GM23338 (cell line): Measurements from ENCODE around the gene PTX3. TPM values are rescaled to one million over a fixed set of nuclear protein-coding genes. Genes with fewer than 3 reads are reported as not detected.

Source experiments
- ATAC-seq: fragments of 200-7000 bp; cut with Tn5 transposase; 3 replicates; pipeline ENCODE4 v1.9.1; 2020
- DNase-seq: peaks from one replicate; pipeline ENCODE4 v3.0.0-alpha.2; 2015; ENCODE audit warnings: low spot score
- H2AFZ ChIP-seq: fragments of 200-600 bp; sonication (generic); 2 replicates; pipeline ENCODE4 v1.8.0; 2016; ENCODE audit warnings: antibody characterized with exemption, mild to moderate bottlenecking, moderate library complexity
- H3F3A ChIP-seq: fragments of 200-600 bp; sonication (generic); replicated peaks from 2 replicates; pipeline ENCODE4 v1.8.0; 2017; ENCODE audit warnings: antibody characterized with exemption, mixed run types, low read depth
- H3K27ac ChIP-seq: fragments of 200-600 bp; sonication (generic); 2 replicates; pipeline ENCODE4 v1.6.1; 2016; ENCODE audit warnings: low read depth
- H3K27me3 ChIP-seq: fragments of 200-600 bp; sonication (generic); 2 replicates; pipeline ENCODE4 v1.8.0; 2016; ENCODE audit warnings: mild to moderate bottlenecking, mixed run types, moderate library complexity; ENCODE audit not compliant: insufficient read depth
- H3K36me3 ChIP-seq: fragments of 200-600 bp; sonication (generic); 2 replicates; pipeline ENCODE4 v1.8.0; 2016; ENCODE audit warnings: mild to moderate bottlenecking; ENCODE audit not compliant: insufficient read depth
- H3K4me1 ChIP-seq: fragments of 200-600 bp; sonication (generic); 2 replicates; pipeline ENCODE4 v1.8.0; 2016; ENCODE audit warnings: mild to moderate bottlenecking, moderate library complexity; ENCODE audit not compliant: insufficient read depth
- H3K4me2 ChIP-seq: fragments of 200-600 bp; sonication (generic); 2 replicates; pipeline ENCODE4 v1.7.1; 2017; ENCODE audit warnings: mixed run types
- H3K4me3 ChIP-seq: fragments of 200-600 bp; sonication (generic); 2 replicates; pipeline ENCODE4 v1.6.1; 2016; ENCODE audit warnings: mixed run types
- H3K79me2 ChIP-seq: fragments of 200-600 bp; sonication (generic); replicated peaks from 2 replicates; pipeline ENCODE4 v1.8.0; 2017; ENCODE audit warnings: mild to moderate bottlenecking; ENCODE audit not compliant: insufficient read depth
- H3K9me2 ChIP-seq: fragments of 200-600 bp; sonication (generic); 2 replicates; pipeline ENCODE4 v1.8.0; 2017; ENCODE audit not compliant: insufficient read depth
- H4K20me1 ChIP-seq: fragments of 200-600 bp; sonication (generic); replicated peaks from 2 replicates; pipeline ENCODE4 v1.8.0; 2017; ENCODE audit warnings: mild to moderate bottlenecking; ENCODE audit not compliant: insufficient read depth
- H3K27ac Mint-ChIP-seq: 2 replicates; pipeline ENCODE4 v1.8.0; 2020; ENCODE audit warnings: inconsistent platforms, mild to moderate bottlenecking, moderate library complexity, mixed read lengths
- H3K27me3 Mint-ChIP-seq: 3 replicates; pipeline ENCODE4 v1.8.0; 2022; ENCODE audit warnings: low read depth, mild to moderate bottlenecking, moderate library complexity, mixed read lengths, inconsistent platforms; ENCODE audit not compliant: insufficient read depth, poor library complexity
- H3K36me3 Mint-ChIP-seq: 3 replicates; pipeline ENCODE4 v1.8.0; 2021; ENCODE audit warnings: low read depth, mild to moderate bottlenecking, inconsistent platforms, moderate library complexity, mixed read lengths
- H3K4me1 Mint-ChIP-seq: 3 replicates; pipeline ENCODE4 v1.8.0; 2020; ENCODE audit warnings: mild to moderate bottlenecking, inconsistent platforms, mixed read lengths
- H3K4me3 Mint-ChIP-seq: 3 replicates; pipeline ENCODE4 v1.8.0; 2021; ENCODE audit warnings: moderate library complexity, mild to moderate bottlenecking, inconsistent platforms, mixed read lengths
- H3K9me3 Mint-ChIP-seq: 3 replicates; pipeline ENCODE4 v1.8.0; 2020; ENCODE audit warnings: moderate library complexity, mild to moderate bottlenecking, inconsistent platforms, mixed read lengths
- CREB1 ChIP-seq: fragments of 250-450 bp; sonication (Bioruptor Pico); IDR thresholded peaks from 2 replicates; pipeline ENCODE4 v1.5.0; 2020; ENCODE audit warnings: low read depth, mild to moderate bottlenecking, moderate library complexity
- ETS1 ChIP-seq: IDR thresholded peaks from 2 replicates; pipeline ENCODE4 v1.6.1; 2016; ENCODE audit warnings: antibody characterized with exemption
- EZH2 ChIP-seq: fragments of 200-600 bp; sonication (generic); IDR thresholded peaks from one replicate; pipeline ENCODE4 v1.8.0; 2017; ENCODE audit warnings: antibody characterized with exemption, mild to moderate bottlenecking, low read depth; ENCODE audit not compliant: unreplicated experiment
- EZH2phosphoT487 ChIP-seq: fragments of 200-600 bp; sonication (generic); IDR thresholded peaks from one replicate; pipeline ENCODE4 v1.8.1; 2018; ENCODE audit warnings: antibody characterized with exemption; ENCODE audit not compliant: unreplicated experiment
- NANOG ChIP-seq: IDR thresholded peaks from 2 replicates; pipeline ENCODE4 v1.6.1; 2016; ENCODE audit warnings: antibody characterized with exemption, borderline replicate concordance
- POLR2AphosphoS5 ChIP-seq: IDR thresholded peaks from 2 replicates; pipeline ENCODE4 v1.6.1; 2016; ENCODE audit warnings: antibody characterized with exemption, low read depth
- REST ChIP-seq: IDR thresholded peaks from one replicate; pipeline ENCODE4 v1.6.1; 2018; ENCODE audit warnings: antibody characterized with exemption; ENCODE audit not compliant: unreplicated experiment
- ZNF114 ChIP-seq: fragments of 250-450 bp; sonication (Bioruptor Pico); IDR thresholded peaks from 2 replicates; pipeline ENCODE4 v1.5.0; 2020; ENCODE audit warnings: mild to moderate bottlenecking, moderate library complexity
- ZNF462 ChIP-seq: fragments of 250-450 bp; sonication (Bioruptor Pico); IDR thresholded peaks from 2 replicates; pipeline ENCODE4 v1.5.0; 2020; ENCODE audit warnings: mild to moderate bottlenecking, moderate library complexity
- polyA plus RNA-seq: library from polyadenylated mRNA; unstranded; fragments of >200 nt; fragmentation: Nextera tagmentation; extraction: Ambion mirVana; gene quantifications from 2 replicates; pipeline ENCODE4 v1.2.1, GENCODE V29; 2016
- total RNA-seq: library from RNA; depleted of rRNA; stranded (reverse); fragments of >200 nt; shearing (Covaris generic); gene quantifications from 2 replicates; pipeline ENCODE4 v1.2.3, GENCODE V29; 2014

The PTX3 gene
- total and polyA plus RNA-seq, 2 experiments from 2014 or later = 1.2 to 2.4 TPM

DNA sequence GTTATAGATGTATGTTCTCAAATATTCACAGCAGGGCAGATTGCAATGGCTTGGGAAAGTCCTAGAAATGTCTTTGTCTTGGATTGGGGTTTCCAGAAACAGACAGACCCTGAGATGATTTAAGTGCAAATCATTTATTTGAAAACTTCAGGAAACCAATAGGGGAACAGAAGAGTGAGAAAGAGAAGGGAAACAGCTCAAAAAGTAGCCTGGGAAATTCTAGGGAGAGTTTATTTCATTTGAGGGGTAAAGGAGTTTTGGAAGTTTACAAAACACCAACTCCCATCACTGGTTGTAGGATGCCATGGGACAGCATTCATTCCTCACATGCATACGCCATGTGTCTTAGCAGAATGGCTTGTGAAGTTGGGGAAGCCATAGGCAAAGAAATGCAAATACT, 32.3 kb upstream of the PTX3 start (continued):
- no peak for TF ChIP-seq ZNF462 (CRISPR knock-in tag)
- no peak for TF ChIP-seq ETS1

DNA sequence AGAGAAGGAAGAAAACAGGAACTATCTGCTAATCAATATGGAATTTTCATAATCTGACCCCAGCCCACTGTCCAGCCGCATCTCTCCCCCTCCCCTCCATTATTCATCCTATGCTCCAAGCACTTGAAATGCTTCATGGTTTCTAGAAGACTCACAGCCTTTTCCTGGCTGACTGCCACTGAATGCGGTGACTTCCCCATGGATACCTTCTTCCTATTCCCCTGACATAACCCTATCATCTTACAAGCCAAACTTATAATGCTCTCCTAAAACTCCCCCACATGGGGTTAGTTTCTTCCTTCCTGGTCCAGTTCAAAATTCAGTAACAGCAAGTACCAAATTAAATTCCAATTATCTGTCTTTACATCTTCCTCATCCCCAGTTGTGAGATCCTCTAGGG, 31.2 kb upstream of the PTX3 start:
- H3K27me3 Mint-ChIP-seq = no peaks in the 10 kb centered on the region
- DNase-seq (no peak), ATAC-seq (no peak)
- peaks cover 6% of the 10 kb centered on the region for H3K4me1 ChIP-seq
- no peaks in the 10 kb centered on the region for H3K36me3 ChIP-seq
- TF ChIP-seq ZNF114 (CRISPR knock-in tag) = no peak
- TF ChIP-seq EZH2 = no peak
- no peak for TF ChIP-seq REST
- no peak for TF ChIP-seq CREB1 (CRISPR knock-in tag)
- TF ChIP-seq POLR2AphosphoS5 = no peak
- no peak for TF ChIP-seq NANOG
- TF ChIP-seq EZH2phosphoT487 = no peak
- H3F3A ChIP-seq = no peaks in the 10 kb centered on the region
- H3K27me3 ChIP-seq = no peaks in the 10 kb centered on the region
- H3K9me2 ChIP-seq = no peaks in the 10 kb centered on the region
- no peak overlapping the region for H3K4me3 ChIP-seq
- H3K4me1 Mint-ChIP-seq = peaks cover 23% of the 10 kb centered on the region
- H3K4me3 Mint-ChIP-seq = no peak overlapping the region
- H3K36me3 Mint-ChIP-seq = no peaks in the 10 kb centered on the region
- H4K20me1 ChIP-seq = no peaks in the 10 kb centered on the region
- no peak overlapping the region for H2AFZ ChIP-seq
- no peaks in the 10 kb centered on the region for H3K9me3 Mint-ChIP-seq
- H3K4me2 ChIP-seq = no peak overlapping the region
- H3K79me2 ChIP-seq = no peaks in the 10 kb centered on the region
- H3K27ac Mint-ChIP-seq = no peak overlapping the region
- H3K27ac ChIP-seq = no peak overlapping the region
